Measurements from ENCODE around the gene PRKCE. TPM values are rescaled to one million over a fixed set of nuclear protein-coding genes. Genes with fewer than 3 reads are reported as not detected.

The PRKCE gene
- total RNA-seq, 1 donor from 2014 or later, result 24.2 TPM

GRCh38 chr2:46179037-46179621 is 527.7 kb downstream of the PRKCE start:
- H3K27ac Mint-ChIP-seq (ENCODE audit: unreplicated experiment), result peak overlapping the region; percentile 12
- TF ChIP-seq CTCF (IDR thresholded peaks at IDR 0.05; ENCODE audit: unreplicated experiment), result no peak
- H3K27me3 Mint-ChIP-seq (ENCODE audit: unreplicated experiment), result peaks cover 4% of the 10 kb centered on the region
- DNase-seq (ENCODE audit: low spot score), result no peak
- peaks cover 21% of the 10 kb centered on the region for H3K4me1 Mint-ChIP-seq (ENCODE audit: unreplicated experiment)
- no peaks in the 10 kb centered on the region for H3K9me3 Mint-ChIP-seq (ENCODE audit: unreplicated experiment)
- peaks cover 3% of the 10 kb centered on the region for H3K36me3 Mint-ChIP-seq (ENCODE audit: low read depth, unreplicated experiment)
- no peak overlapping the region for H3K4me3 Mint-ChIP-seq (ENCODE audit: unreplicated experiment)

- DNase-seq (ENCODE audit: low spot score), result no peak
- H3K9me3 Mint-ChIP-seq (ENCODE audit: unreplicated experiment), result no peaks in the 10 kb centered on the region
- peaks cover 13% of the 10 kb centered on the region for H3K4me1 Mint-ChIP-seq (ENCODE audit: unreplicated experiment)
- TF ChIP-seq CTCF (IDR thresholded peaks at IDR 0.05; ENCODE audit: unreplicated experiment), result no peak
- H3K27me3 Mint-ChIP-seq (ENCODE audit: unreplicated experiment), result peaks cover 4% of the 10 kb centered on the region
- H3K27ac Mint-ChIP-seq (ENCODE audit: unreplicated experiment), result no peak overlapping the region
- H3K4me3 Mint-ChIP-seq (ENCODE audit: unreplicated experiment), result no peak overlapping the region
- H3K36me3 Mint-ChIP-seq (ENCODE audit: low read depth, unreplicated experiment), result peaks cover 8% of the 10 kb centered on the region
These were observed 528.7 kb downstream of the PRKCE start for GRCh38 chr2:46180189-46180588.

GRCh38 chr2:46181306-46181705 is 529.8 kb downstream of the PRKCE start:
- H3K9me3 Mint-ChIP-seq (ENCODE audit: unreplicated experiment), result no peaks in the 10 kb centered on the region
- DNase-seq (ENCODE audit: low spot score), result no peak
- H3K36me3 Mint-ChIP-seq (ENCODE audit: low read depth, unreplicated experiment), result peaks cover 9% of the 10 kb centered on the region
- no peak for TF ChIP-seq CTCF (IDR thresholded peaks at IDR 0.05; ENCODE audit: unreplicated experiment)
- no peak overlapping the region for H3K4me3 Mint-ChIP-seq (ENCODE audit: unreplicated experiment)
- peaks cover 13% of the 10 kb centered on the region for H3K4me1 Mint-ChIP-seq (ENCODE audit: unreplicated experiment)
- peaks cover 4% of the 10 kb centered on the region for H3K27me3 Mint-ChIP-seq (ENCODE audit: unreplicated experiment)
- H3K27ac Mint-ChIP-seq (ENCODE audit: unreplicated experiment), result no peak overlapping the region

- H3K27me3 Mint-ChIP-seq (ENCODE audit: unreplicated experiment), result peaks cover 4% of the 10 kb centered on the region
- H3K4me3 Mint-ChIP-seq (ENCODE audit: unreplicated experiment), result no peak overlapping the region
- H3K27ac Mint-ChIP-seq (ENCODE audit: unreplicated experiment), result peak overlapping the region; percentile 48
- peaks cover 9% of the 10 kb centered on the region for H3K36me3 Mint-ChIP-seq (ENCODE audit: low read depth, unreplicated experiment)
- H3K9me3 Mint-ChIP-seq (ENCODE audit: unreplicated experiment), result no peaks in the 10 kb centered on the region
- H3K4me1 Mint-ChIP-seq (ENCODE audit: unreplicated experiment), result peaks cover 13% of the 10 kb centered on the region
- no peak for TF ChIP-seq CTCF (IDR thresholded peaks at IDR 0.05; ENCODE audit: unreplicated experiment)
- DNase-seq (ENCODE audit: low spot score), result no peak
These were observed 530.5 kb downstream of the PRKCE start for GRCh38 chr2:46181789-46182530.

- no peak for DNase-seq (ENCODE audit: low spot score)
- Mint-ChIP-seq H3K4me3 (ENCODE audit: unreplicated experiment) (no peak overlapping the region), H3K27ac (ENCODE audit: unreplicated experiment) (no peak overlapping the region), H3K27me3 (ENCODE audit: unreplicated experiment) (peaks cover 4% of the 10 kb centered on the region), H3K4me1 (ENCODE audit: unreplicated experiment) (peaks cover 13% of the 10 kb centered on the region), H3K9me3 (ENCODE audit: unreplicated experiment) (no peaks in the 10 kb centered on the region), H3K36me3 (ENCODE audit: low read depth, unreplicated experiment) (peaks cover 9% of the 10 kb centered on the region)
- no peak for TF ChIP-seq CTCF (IDR thresholded peaks at IDR 0.05; ENCODE audit: unreplicated experiment)
These were observed 532.0 kb downstream of the PRKCE start for GRCh38 chr2:46183426-46183825.

Data from endothelial cell (in vitro differentiated cells).